Activated CD4-positive, alpha-beta T cell treated with anti-CD3 and anti-CD28 coated beads for 36 hours (primary cell): ENCODE data around the gene ZG16B. TPM values are rescaled to one million over a fixed set of nuclear protein-coding genes. Genes with fewer than 3 reads are reported as not detected.

ENCODE experiments used
- ATAC-seq: fragments of 200-7000 bp; cut with Tn5 transposase; one replicate; pipeline ENCODE4 v1.10.0; 2021; ENCODE audit warnings: mild to moderate bottlenecking, moderate library complexity
- CTCF ChIA-PET: fragments of 350-600 bp; sonication (Branson Sonifier 250); formaldehyde crosslinking; loops from one replicate; lab custom pipeline; 2021; ENCODE audit warnings: antibody characterized with exemption; lab: Charles Lee
- POLR2A ChIA-PET: fragments of 350-600 bp; sonication (Branson Sonifier 250); formaldehyde crosslinking; loops from one replicate; lab custom pipeline; 2021; ENCODE audit warnings: antibody characterized with exemption, inconsistent platforms; lab: Charles Lee
- DNase-seq: peaks from one replicate; pipeline ENCODE4 v3.0.0-alpha.2; 2020
- H3K27ac Mint-ChIP-seq: one replicate; pipeline ENCODE4 v1.8.0; 2021; ENCODE audit warnings: mixed read lengths
- H3K27me3 Mint-ChIP-seq: one replicate; pipeline ENCODE4 v1.8.0; 2021; ENCODE audit warnings: mixed read lengths
- H3K36me3 Mint-ChIP-seq: one replicate; pipeline ENCODE4 v1.8.0; 2021; ENCODE audit warnings: low read depth, mixed read lengths
- H3K4me1 Mint-ChIP-seq: one replicate; pipeline ENCODE4 v1.8.0; 2021; ENCODE audit warnings: mixed read lengths
- H3K4me3 Mint-ChIP-seq: one replicate; pipeline ENCODE4 v1.8.0; 2021; ENCODE audit warnings: mild to moderate bottlenecking, moderate library complexity, mixed read lengths
- H3K9me3 Mint-ChIP-seq: one replicate; pipeline ENCODE4 v1.8.0; 2021; ENCODE audit warnings: low read depth, mixed read lengths
- intact Hi-C, 2 experiments: fragments of 100-400 bp; cut with DNase I in 1 of 2; cut with micrococcal nuclease in 1 of 2; formaldehyde crosslinking; loops; one replicate each; pipeline versions ENCODE4 v1.14.2 to v1.15.1; 2022 to 2024; cut with DNase I, micrococcal nuclease
- total RNA-seq, 2 experiments: library from RNA; stranded (reverse); gene quantifications; one replicate each; pipeline ENCODE4 v1.2.3, GENCODE V29; 2021

Gene ZG16B
- total RNA-seq, 2 experiments from 2014 or later = 0.65 to 1.2 TPM

GRCh38 chr16:2790631-2791030 is 39.5 kb upstream of the ZG16B start:
- Mint-ChIP-seq H3K36me3 (no peaks in the 10 kb centered on the region), H3K4me1 (peaks cover 3% of the 10 kb centered on the region), H3K4me3 (no peak overlapping the region), H3K27me3 (peaks cover 12% of the 10 kb centered on the region), H3K27ac (no peak overlapping the region), H3K9me3 (no peaks in the 10 kb centered on the region)
- intact Hi-C loops = no loop called here
- ChIA-PET CTCF (interaction anchor here (0.7 kb wide), 2 partner anchors 20 to 266 kb away, joined by 3 read pairs; no protein-coding TSS in a partner anchor), POLR2A (no interaction called here)
- ATAC-seq = no peak
- no peak for DNase-seq

- ATAC-seq (no peak), DNase-seq (no peak)
- ChIA-PET POLR2A (no interaction called here), CTCF (interaction anchor here (0.7 kb wide), 2 partner anchors 19 to 265 kb away, joined by 3 read pairs; no protein-coding TSS in a partner anchor)
- intact Hi-C loops = no loop called here
- Mint-ChIP-seq H3K4me1 (peaks cover under 1% of the 10 kb centered on the region), H3K27me3 (peaks cover 12% of the 10 kb centered on the region), H3K9me3 (no peaks in the 10 kb centered on the region), H3K4me3 (no peak overlapping the region), H3K27ac (no peak overlapping the region), H3K36me3 (no peaks in the 10 kb centered on the region)
These were observed 38.9 kb upstream of the ZG16B start for GRCh38 chr16:2791174-2791573.

GRCh38 chr16:2792940-2793339 is 37.2 kb upstream of the ZG16B start:
- POLR2A ChIA-PET = no interaction called here
- no peak overlapping the region for H3K4me3 Mint-ChIP-seq
- no peak for ATAC-seq

GRCh38 chr16:2795395-2796143 is 34.5 kb upstream of the ZG16B start:
- no peak overlapping the region for H3K27ac Mint-ChIP-seq
- H3K4me3 Mint-ChIP-seq = no peak overlapping the region
- ChIA-PET POLR2A (no interaction called here), CTCF (interaction anchor here (0.6 kb wide), 1 partner anchor 68 kb away, joined by 3 read pairs; no protein-coding TSS in a partner anchor)
- DNase-seq (no peak), ATAC-seq (no peak)
- no peaks in the 10 kb centered on the region for H3K4me1 Mint-ChIP-seq
- H3K27me3 Mint-ChIP-seq = peaks cover 10% of the 10 kb centered on the region
- intact Hi-C loops = no loop called here
- no peaks in the 10 kb centered on the region for H3K36me3 Mint-ChIP-seq
- H3K9me3 Mint-ChIP-seq = no peaks in the 10 kb centered on the region

More at GRCh38 chr16:2792940-2793339, 37.2 kb upstream of the ZG16B start:
- intact Hi-C loops = no loop called here
- DNase-seq = no peak
- no peaks in the 10 kb centered on the region for H3K36me3 Mint-ChIP-seq
- CTCF ChIA-PET = interaction anchor here (1.0 kb wide), 1 partner anchor 18 kb away, joined by 3 read pairs; no protein-coding TSS in a partner anchor
- no peaks in the 10 kb centered on the region for H3K4me1 Mint-ChIP-seq
- H3K27ac Mint-ChIP-seq = no peak overlapping the region
- peaks cover 12% of the 10 kb centered on the region for H3K27me3 Mint-ChIP-seq
- no peaks in the 10 kb centered on the region for H3K9me3 Mint-ChIP-seq

GRCh38 chr16:2798723-2799204 is 31.3 kb upstream of the ZG16B start:
- no peak for ATAC-seq
- POLR2A ChIA-PET = no interaction called here
- no peak overlapping the region for H3K27ac Mint-ChIP-seq
- H3K4me3 Mint-ChIP-seq = no peak overlapping the region
- no peak for DNase-seq
- H3K27me3 Mint-ChIP-seq = peaks cover 4% of the 10 kb centered on the region
- CTCF ChIA-PET = no interaction called here
- no peaks in the 10 kb centered on the region for H3K36me3 Mint-ChIP-seq
- no peaks in the 10 kb centered on the region for H3K4me1 Mint-ChIP-seq
- intact Hi-C loops = no loop called here
- peaks cover 5% of the 10 kb centered on the region for H3K9me3 Mint-ChIP-seq

- no peak overlapping the region for H3K27ac Mint-ChIP-seq
- H3K36me3 Mint-ChIP-seq = no peaks in the 10 kb centered on the region
- CTCF ChIA-PET = no interaction called here
- H3K4me3 Mint-ChIP-seq = no peak overlapping the region
- peaks cover 10% of the 10 kb centered on the region for H3K9me3 Mint-ChIP-seq
- H3K4me1 Mint-ChIP-seq = no peaks in the 10 kb centered on the region
- H3K27me3 Mint-ChIP-seq = peaks cover 3% of the 10 kb centered on the region
- intact Hi-C loops = no loop called here
- ATAC-seq (no peak), DNase-seq (no peak)
- POLR2A ChIA-PET = no interaction called here
These were observed 30.8 kb upstream of the ZG16B start for GRCh38 chr16:2799205-2799858.

GRCh38 chr16:2799859-2800226 is 30.3 kb upstream of the ZG16B start:
- POLR2A ChIA-PET = no interaction called here
- ATAC-seq (no peak), DNase-seq (no peak)
- H3K27me3 Mint-ChIP-seq = peaks cover 3% of the 10 kb centered on the region
- H3K36me3 Mint-ChIP-seq = no peaks in the 10 kb centered on the region
- H3K9me3 Mint-ChIP-seq = peaks cover 11% of the 10 kb centered on the region
- no peak overlapping the region for H3K27ac Mint-ChIP-seq
- intact Hi-C loops = no loop called here
- CTCF ChIA-PET = no interaction called here
- no peaks in the 10 kb centered on the region for H3K4me1 Mint-ChIP-seq
- no peak overlapping the region for H3K4me3 Mint-ChIP-seq

- POLR2A ChIA-PET = no interaction called here
- H3K36me3 Mint-ChIP-seq = no peaks in the 10 kb centered on the region
These were observed 26.4 kb upstream of the ZG16B start for GRCh38 chr16:2803545-2804195.

GRCh38 chr16:2804728-2805127 is 25.4 kb upstream of the ZG16B start:
- H3K27ac Mint-ChIP-seq = no peak overlapping the region
- DNase-seq = no peak
- H3K4me1 Mint-ChIP-seq = no peaks in the 10 kb centered on the region
- CTCF ChIA-PET = interaction anchor here (0.7 kb wide), 1 partner anchor 37 kb away, joined by 3 read pairs; no protein-coding TSS in a partner anchor
- ATAC-seq = no peak
- POLR2A ChIA-PET = no interaction called here
- intact Hi-C loops = no loop called here
- H3K36me3 Mint-ChIP-seq = no peaks in the 10 kb centered on the region
- H3K9me3 Mint-ChIP-seq = peaks cover 11% of the 10 kb centered on the region
- H3K4me3 Mint-ChIP-seq = no peak overlapping the region
- peaks cover 6% of the 10 kb centered on the region for H3K27me3 Mint-ChIP-seq

More at GRCh38 chr16:2803545-2804195, 26.4 kb upstream of the ZG16B start:
- H3K9me3 Mint-ChIP-seq = peaks cover 11% of the 10 kb centered on the region
- CTCF ChIA-PET = interaction anchor here (0.7 kb wide), 1 partner anchor 35 kb away, joined by 3 read pairs; no protein-coding TSS in a partner anchor
- no peak overlapping the region for H3K4me3 Mint-ChIP-seq
- intact Hi-C loops = no loop called here
- ATAC-seq (no peak), DNase-seq (no peak)
- H3K4me1 Mint-ChIP-seq = no peaks in the 10 kb centered on the region
- H3K27ac Mint-ChIP-seq = no peak overlapping the region
- peaks cover 3% of the 10 kb centered on the region for H3K27me3 Mint-ChIP-seq

- H3K4me3 Mint-ChIP-seq = no peak overlapping the region
- DNase-seq (no peak), ATAC-seq (no peak)
- H3K36me3 Mint-ChIP-seq = no peaks in the 10 kb centered on the region
- peaks cover 6% of the 10 kb centered on the region for H3K27me3 Mint-ChIP-seq
- ChIA-PET POLR2A (no interaction called here), CTCF (no interaction called here)
- no peak overlapping the region for H3K27ac Mint-ChIP-seq
- H3K4me1 Mint-ChIP-seq = no peaks in the 10 kb centered on the region
- intact Hi-C loops = no loop called here
- peaks cover 11% of the 10 kb centered on the region for H3K9me3 Mint-ChIP-seq
These were observed 23.8 kb upstream of the ZG16B start for GRCh38 chr16:2806286-2806685.

GRCh38 chr16:2808181-2808580 is 21.9 kb upstream of the ZG16B start:
- intact Hi-C loops = no loop called here
- CTCF ChIA-PET = no interaction called here
- DNase-seq (no peak), ATAC-seq (no peak)
- H3K4me3 Mint-ChIP-seq = no peak overlapping the region
- no peaks in the 10 kb centered on the region for H3K4me1 Mint-ChIP-seq
- peaks cover 9% of the 10 kb centered on the region for H3K9me3 Mint-ChIP-seq
- H3K27me3 Mint-ChIP-seq = peaks cover 10% of the 10 kb centered on the region
- POLR2A ChIA-PET = no interaction called here
- no peak overlapping the region for H3K27ac Mint-ChIP-seq
- H3K36me3 Mint-ChIP-seq = no peaks in the 10 kb centered on the region
